GM21717 (cell line): ENCODE measurements around the gene FOXA3.

Experiments
- ATAC-seq: cut with Tn5 transposase; IDR thresholded peaks from one replicate; pipeline ENCODE4 v1.9.1; 2021; ENCODE audit warnings: mild to moderate bottlenecking, moderate library complexity; ENCODE audit not compliant: unreplicated experiment

FOXA3 gene

DNA sequence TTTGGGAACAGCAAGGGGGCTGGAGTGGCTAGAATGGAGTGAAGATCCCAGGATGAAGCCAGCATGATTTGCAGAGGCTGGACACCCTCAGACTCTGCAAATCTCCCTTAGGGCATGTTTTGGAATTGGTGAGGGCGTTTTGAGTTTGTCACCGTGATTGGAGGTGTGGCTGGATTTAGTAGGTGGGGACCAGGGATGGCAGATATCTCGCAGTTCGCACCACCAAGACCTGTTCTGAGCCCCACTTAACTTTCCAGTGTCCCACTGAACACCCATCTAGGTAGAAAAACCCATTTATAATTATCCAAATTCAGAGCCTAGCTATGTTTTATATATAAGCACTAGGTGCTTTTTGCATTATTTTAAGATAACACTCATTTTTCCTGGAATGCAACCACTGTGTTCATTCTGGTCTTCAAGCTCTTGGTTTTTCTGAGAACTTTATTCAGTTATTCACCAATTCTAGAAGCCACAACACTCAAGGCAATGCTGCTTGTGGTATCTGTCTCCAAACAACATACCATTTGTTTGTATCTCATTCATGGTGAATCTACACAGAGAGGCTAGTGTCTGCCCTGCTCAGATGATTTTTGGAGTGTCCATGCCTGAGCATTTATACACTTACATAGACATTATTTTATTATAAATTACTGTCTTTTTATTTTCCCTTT, 53.4 kb downstream of the FOXA3 start:
- no peak for ATAC-seq

DNA sequence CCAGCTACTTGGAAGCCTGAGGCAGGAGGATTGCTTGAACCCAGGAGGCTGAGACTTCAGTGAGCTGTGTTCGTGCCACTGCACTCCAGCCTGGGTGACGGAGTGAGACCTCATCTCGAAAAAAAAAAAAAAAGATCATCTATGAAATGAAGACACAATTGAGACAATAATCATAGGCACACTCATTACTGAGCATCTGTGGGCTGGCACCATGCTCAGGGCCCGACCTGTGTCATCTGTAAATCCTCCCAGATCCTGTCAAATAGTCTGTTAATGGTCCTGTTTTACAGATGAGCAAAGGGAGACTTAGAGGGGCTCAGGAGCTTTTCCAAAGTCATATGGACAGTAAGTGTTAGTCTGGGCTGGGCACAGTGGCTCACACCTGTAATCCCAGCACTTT, 54.6 kb downstream of the FOXA3 start:
- ATAC-seq, result no peak

- ATAC-seq, result no peak
Observed at GRCh38 chr19:45919678-45920077, 55.6 kb downstream of the FOXA3 start.

DNA sequence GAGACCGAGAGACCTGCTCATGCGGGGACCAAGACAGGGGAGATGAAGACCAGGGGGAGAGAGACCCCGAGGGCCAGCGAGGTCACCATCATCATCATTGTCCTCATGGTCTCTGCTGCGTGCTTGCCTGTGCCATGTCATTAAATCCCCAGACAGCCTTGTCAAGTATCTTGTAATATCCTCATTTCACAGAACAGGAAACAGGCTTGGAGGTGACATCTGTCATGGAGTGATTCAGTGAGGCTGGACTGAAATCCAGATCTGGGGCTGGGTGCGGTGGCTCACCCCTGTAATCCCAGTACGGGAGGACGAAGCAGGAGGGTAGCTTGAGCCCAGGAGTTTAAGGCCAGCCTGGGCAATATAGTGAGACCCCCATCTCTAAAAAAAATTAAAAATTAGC, 56.3 kb downstream of the FOXA3 start:
- ATAC-seq, result no peak

DNA sequence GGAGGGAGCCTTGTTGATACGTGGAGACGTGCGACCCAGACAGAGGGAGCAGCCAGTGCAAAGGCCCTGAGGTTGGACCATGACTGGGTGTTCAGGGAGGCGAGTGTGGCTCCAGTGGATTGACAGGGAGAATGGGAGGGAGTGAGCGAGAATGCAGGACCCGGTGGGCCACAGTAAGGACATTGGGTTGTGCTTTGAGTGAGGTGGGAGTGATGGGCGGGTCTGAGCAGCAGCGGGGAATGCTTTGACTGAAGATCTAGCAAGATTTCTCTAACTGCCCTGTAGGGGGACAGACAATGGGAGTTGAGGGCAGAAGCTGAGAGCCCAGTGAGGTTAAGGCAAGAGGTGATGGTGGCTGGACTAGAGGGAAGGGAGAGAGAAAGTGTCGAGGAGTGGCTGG, 58.2 kb downstream of the FOXA3 start:
- ATAC-seq, result no peak
